HG02623 (cell line): Measurements from ENCODE around the gene TCFL5.

Source experiments
- ATAC-seq: cut with Tn5 transposase; IDR thresholded peaks from one replicate; pipeline ENCODE4 v1.9.1; 2021; ENCODE audit warnings: moderate library complexity; ENCODE audit not compliant: unreplicated experiment

Gene TCFL5

DNA sequence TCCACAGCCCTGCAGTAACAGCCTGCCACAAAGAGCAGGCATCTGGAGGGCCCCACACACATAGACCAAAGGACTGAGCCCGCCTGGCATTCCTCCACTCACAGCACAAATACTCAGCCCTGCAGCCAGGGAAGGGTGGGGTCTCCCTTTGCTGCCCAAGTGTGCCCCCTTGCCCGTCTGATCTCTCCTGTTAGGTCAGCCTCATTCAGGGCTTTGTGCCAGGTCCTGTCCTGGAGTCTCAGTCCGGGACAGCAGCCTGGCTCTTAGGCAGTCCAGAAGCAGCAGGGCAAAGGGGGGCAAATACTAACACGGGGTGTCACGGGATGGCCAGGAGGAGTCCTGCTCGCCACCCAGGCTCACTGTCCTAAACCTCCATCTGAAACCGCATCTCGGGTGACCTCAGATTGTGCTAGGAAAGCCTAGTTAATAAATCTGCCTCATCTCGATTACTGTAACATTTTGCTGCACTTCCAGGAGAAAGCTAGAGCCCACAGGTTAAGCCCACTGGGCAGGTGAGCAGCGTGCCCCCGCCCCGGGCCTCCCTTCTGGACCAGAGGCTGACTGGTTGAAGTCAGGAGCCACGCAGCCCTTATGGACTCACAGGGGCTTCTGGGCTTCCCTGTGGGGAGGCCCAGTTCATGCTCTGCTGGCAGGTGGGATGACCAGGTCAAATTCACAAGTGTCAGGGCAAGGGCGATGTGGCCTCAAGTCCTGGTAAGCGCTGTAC, 60.2 kb downstream of the TCFL5 start:
- ATAC-seq, result no peak

DNA sequence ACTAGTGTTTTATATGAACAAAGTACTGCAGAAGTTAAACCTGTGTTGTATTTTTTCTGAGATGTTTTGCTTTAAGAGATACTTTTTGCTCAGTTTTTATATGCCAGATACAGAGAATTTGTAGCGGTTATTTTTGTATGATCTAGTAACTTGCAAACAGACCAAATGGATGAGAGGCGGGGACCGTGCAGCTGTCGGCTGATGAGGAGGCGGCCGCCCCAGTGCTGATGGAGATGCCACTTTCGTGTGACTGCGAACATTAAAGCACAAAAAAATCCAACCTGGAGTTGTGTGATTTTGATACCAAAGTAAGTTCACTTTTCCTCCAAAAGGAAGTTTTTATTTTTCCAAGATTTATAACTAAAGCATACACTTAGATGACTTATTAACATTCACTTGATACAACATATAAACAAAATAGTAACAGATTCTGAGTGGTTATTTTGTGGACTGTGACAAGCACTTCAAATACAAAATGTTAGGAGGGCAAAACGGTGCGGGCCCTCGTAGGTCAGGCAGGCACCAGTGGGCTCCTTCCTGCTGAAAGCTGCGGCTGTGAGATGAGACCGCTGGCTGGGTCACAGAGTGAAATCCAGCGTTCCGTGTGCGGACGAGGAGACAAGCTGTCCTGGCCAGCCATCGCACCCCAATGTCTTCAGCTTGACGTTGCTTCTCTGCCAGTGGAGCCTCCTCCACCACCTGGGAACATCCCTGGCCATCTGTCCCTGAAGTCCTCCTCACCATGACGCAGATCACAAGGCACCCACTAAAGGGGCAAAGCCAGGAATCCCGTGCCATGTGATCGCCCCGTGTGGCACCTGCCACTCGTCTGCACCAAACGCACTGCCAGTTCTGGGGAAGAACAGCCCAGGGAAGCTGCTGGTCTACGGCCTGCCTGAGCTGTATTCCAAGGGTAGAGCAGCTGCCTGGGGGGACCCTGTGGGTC, 61.0 kb downstream of the TCFL5 start:
- ATAC-seq, result no peak

GRCh38 chr20:62799873-62800272, 61.7 kb downstream of the TCFL5 start:
- no peak for ATAC-seq

- no peak for ATAC-seq
Observed at GRCh38 chr20:62799459-62799858, 62.2 kb downstream of the TCFL5 start.

- ATAC-seq, result no peak
Observed at GRCh38 chr20:62799036-62799435, 62.6 kb downstream of the TCFL5 start.

GRCh38 chr20:62797671-62798532, 63.7 kb downstream of the TCFL5 start:
- ATAC-seq, result no peak

- ATAC-seq, result no peak
Observed at GRCh38 chr20:62796699-62797491, 64.7 kb downstream of the TCFL5 start.

DNA sequence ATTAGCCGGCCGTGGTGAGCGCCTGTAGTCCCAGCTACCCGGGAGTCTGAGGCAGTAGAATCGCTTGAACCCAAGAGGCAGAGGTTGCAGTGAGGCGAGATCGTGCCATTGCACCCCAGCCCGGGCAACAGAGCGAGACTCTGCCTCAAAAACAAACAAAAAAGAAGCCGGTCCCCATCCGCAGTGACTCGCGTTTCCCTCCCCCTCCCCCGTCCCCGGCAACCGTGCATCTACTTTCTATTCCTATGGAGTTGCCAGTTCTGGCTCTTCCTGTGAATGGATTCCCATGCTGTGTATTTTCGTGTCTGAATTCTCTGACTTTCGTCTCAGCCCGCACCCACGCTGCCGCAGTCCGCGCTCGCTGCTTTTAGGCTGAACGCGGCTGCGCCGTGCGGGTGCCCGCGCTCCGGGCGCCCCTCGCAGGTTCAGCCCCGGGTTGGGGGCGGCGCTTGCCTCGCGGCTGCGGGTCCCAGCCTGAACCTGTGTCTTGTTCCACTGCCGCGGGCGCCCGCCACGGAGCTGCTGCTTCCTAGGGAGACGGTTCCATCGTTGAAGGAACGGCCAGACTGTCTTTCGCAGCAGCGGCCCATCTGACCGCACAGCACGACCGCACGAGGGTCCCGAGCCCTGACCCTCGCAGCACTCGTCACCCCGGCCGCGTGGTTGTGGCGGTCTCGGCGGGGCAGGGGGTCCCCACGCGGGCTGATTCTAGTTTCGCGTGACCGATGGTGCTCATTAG, 66.4 kb downstream of the TCFL5 start:
- ATAC-seq, result no peak

- ATAC-seq, result peak; percentile 57
Observed at GRCh38 chr20:62794007-62794724, 67.5 kb downstream of the TCFL5 start.

DNA sequence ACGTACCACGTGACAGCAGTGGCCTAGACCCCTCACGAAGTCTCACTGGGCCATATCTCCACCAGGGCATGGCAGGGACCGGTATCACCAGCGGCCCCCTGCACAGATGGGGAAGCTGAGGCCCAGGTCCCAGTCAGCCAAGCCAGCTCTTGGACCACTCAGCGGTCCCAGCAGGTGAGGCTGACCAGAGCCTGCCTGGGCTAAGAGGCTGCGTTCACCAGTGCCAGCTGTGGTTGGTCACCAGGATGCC, 67.9 kb downstream of the TCFL5 start:
- no peak for ATAC-seq

DNA sequence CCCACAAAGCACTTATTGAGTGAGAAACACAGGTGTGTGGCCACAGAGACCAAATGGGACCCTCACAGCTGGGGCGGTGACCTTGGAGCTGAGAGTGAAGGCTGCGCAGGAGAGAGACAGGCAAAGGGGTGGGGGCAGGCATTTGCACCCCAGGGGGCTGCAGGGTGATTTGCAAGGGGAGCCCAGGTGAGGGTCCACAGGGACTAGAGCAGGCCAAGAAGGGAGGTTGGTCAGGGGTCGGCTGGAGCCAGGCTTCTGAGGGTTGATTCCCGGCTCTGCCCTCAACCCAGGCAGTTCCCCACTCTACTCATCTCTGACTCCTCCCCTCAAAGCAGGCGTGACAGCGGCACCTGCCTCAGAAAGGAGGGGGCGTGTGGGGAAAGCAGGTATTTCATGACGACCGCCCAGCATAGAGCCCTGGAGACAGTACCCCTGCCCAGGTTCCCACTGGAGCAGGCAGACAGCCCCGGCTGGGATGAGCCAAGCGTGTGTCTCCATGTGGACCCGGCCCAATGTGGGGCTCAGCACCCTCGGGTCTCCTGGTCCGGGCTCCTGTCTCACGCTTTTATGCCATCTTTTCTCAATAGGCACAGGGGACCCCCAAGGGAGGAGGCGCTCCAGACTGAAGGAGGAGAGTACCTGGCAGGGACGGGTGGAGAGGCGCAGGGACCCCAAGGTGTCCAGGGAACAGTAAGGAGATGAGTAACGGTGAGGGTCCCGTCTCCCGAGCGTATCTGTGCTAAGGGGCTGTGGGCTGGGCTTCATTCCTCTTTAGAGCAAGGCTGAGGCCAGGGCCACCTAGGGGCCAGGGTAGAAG, 68.5 kb downstream of the TCFL5 start:
- no peak for ATAC-seq

- no peak for ATAC-seq
Observed at GRCh38 chr20:62792182-62792939, 69.3 kb downstream of the TCFL5 start.

- no peak for ATAC-seq
Observed at GRCh38 chr20:62791301-62792181, 70.1 kb downstream of the TCFL5 start.
